Endodermal cell (in vitro differentiated cells): Measurements from ENCODE around the gene PHLDB2. TPM values are rescaled to one million over a fixed set of nuclear protein-coding genes. Genes with fewer than 3 reads are reported as not detected.

Experiments used
- DNase-seq: peaks from one replicate; pipeline ENCODE4 v3.0.0-alpha.2; 2017
- H3K27ac ChIP-seq: 2 replicates; pipeline ENCODE4 v1.5.1; 2013; ENCODE audit warnings: mild to moderate bottlenecking, low read depth, low read length, moderate library complexity
- H3K27me3 ChIP-seq: 2 replicates; pipeline ENCODE4 v1.6.1; 2013; ENCODE audit warnings: mild to moderate bottlenecking, low read length, moderate library complexity; ENCODE audit not compliant: insufficient read depth, control insufficient read depth, poor library complexity, severe bottlenecking
- H3K36me3 ChIP-seq: 2 replicates; pipeline ENCODE4 v1.7.0; 2013; ENCODE audit warnings: mild to moderate bottlenecking, low read length, moderate library complexity; ENCODE audit not compliant: control insufficient read depth, insufficient read depth
- H3K4me1 ChIP-seq: one replicate; pipeline ENCODE4 v1.7.0; 2013; ENCODE audit warnings: low read length; ENCODE audit not compliant: control insufficient read depth, insufficient read depth
- H3K4me3 ChIP-seq: 2 replicates; pipeline ENCODE4 v1.5.1; 2013; ENCODE audit warnings: mild to moderate bottlenecking, low read length, moderate library complexity
- H3K9ac ChIP-seq: 2 replicates; pipeline ENCODE4 v1.6.1; 2013; ENCODE audit warnings: mild to moderate bottlenecking, low read length, moderate library complexity; ENCODE audit not compliant: poor library complexity, severe bottlenecking; ENCODE audit errors: extremely low read depth
- H3K9me3 ChIP-seq: 2 replicates; pipeline ENCODE4 v1.6.1; 2013; ENCODE audit warnings: mild to moderate bottlenecking, low read length, moderate library complexity; ENCODE audit not compliant: control insufficient read depth
- H3K27ac Mint-ChIP-seq: 2 replicates; pipeline ENCODE4 v1.8.0; 2020; ENCODE audit warnings: mixed read lengths
- H3K27me3 Mint-ChIP-seq: 2 replicates; pipeline ENCODE4 v1.8.0; 2021; ENCODE audit warnings: mild to moderate bottlenecking, mixed read lengths; ENCODE audit not compliant: insufficient read depth
- H3K36me3 Mint-ChIP-seq: 2 replicates; pipeline ENCODE4 v1.8.0; 2020; ENCODE audit warnings: low read depth, mixed read lengths
- H3K4me1 Mint-ChIP-seq: 2 replicates; pipeline ENCODE4 v1.8.0; 2020; ENCODE audit warnings: mixed read lengths
- H3K4me3 Mint-ChIP-seq: 2 replicates; pipeline ENCODE4 v1.8.0; 2020; ENCODE audit warnings: mild to moderate bottlenecking, moderate library complexity, mixed read lengths
- H3K9me3 Mint-ChIP-seq: 2 replicates; pipeline ENCODE4 v1.8.0; 2020; ENCODE audit warnings: mild to moderate bottlenecking, mixed read lengths
- WGBS, 2 experiments: methylation state at CpG; one replicate each; pipeline versions ENCODE4 v1.1.5 to v1.1.7; 2013; ENCODE audit warnings: missing lambda C conversion rate in 2 of 2, mixed read lengths in 1 of 2; ENCODE audit not compliant: insufficient coverage in 1 of 2, insufficient read length in 1 of 2; 5-methylcytosine and 5-hydroxymethylcytosine counted together
- total RNA-seq, 2 donors: library from RNA; stranded (reverse); fragmentation: NEBNext Ultra II Directional in 1 of 2; extraction: Animal tissue kit (Norgen Biotek cat#: 25700) in 1 of 2; gene quantifications; 2 replicates in 1 of 2; 3 replicates in 1 of 2; pipeline ENCODE4 v1.2.1, GENCODE V29; 2021
- TF ChIP-seq, protein P1 (sequence below): fragments of 200-600 bp; sonication (generic); conservative IDR thresholded peaks from 2 replicates; pipeline ENCODE4 v1.5.0; 2021; ENCODE audit warnings: antibody characterized with exemption, mild to moderate bottlenecking

The PHLDB2 gene
- total RNA-seq, 2 donors from 2014 or later: 59.5 to 67.4 TPM

DNA sequence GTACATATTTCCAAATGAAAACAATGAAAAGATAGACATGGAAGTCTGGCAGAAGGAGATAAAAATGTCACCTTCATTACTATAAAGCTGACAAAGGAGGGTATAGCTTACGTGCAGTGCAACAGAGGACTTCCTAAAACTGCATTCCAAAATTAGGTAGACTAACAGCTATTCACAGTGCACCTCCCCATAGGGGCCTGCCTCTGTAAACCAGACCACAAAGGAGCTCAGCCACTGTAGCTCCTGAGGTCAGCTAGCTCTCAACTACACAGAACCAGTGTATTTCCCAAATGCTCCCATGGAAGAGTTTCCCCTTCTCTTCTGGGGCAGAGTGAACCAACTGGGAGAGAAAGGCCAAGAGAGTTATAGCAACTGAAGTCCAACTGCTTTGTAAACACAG, 31.2 kb upstream of the PHLDB2 start:
- Mint-ChIP-seq H3K27ac (no peak overlapping the region), H3K36me3 (peaks cover 2% of the 10 kb centered on the region), H3K4me3 (no peak overlapping the region), H3K27me3 (no peaks in the 10 kb centered on the region), H3K9me3 (no peaks in the 10 kb centered on the region), H3K4me1 (peaks cover 15% of the 10 kb centered on the region)
- Histone ChIP-seq H3K4me3 (no peak overlapping the region), H3K9ac (no peak overlapping the region), H3K27me3 (no peaks in the 10 kb centered on the region), H3K4me1 (no peaks in the 10 kb centered on the region), H3K9me3 (no peaks in the 10 kb centered on the region), H3K27ac (no peak overlapping the region), H3K36me3 (no peaks in the 10 kb centered on the region)
- WGBS, 2 experiments: 93% methylated on average over 1 of the region's 1 CpG; no CpG with 5 or more reads in 1 of the 2 experiments
- TF ChIP-seq, protein P1, sequence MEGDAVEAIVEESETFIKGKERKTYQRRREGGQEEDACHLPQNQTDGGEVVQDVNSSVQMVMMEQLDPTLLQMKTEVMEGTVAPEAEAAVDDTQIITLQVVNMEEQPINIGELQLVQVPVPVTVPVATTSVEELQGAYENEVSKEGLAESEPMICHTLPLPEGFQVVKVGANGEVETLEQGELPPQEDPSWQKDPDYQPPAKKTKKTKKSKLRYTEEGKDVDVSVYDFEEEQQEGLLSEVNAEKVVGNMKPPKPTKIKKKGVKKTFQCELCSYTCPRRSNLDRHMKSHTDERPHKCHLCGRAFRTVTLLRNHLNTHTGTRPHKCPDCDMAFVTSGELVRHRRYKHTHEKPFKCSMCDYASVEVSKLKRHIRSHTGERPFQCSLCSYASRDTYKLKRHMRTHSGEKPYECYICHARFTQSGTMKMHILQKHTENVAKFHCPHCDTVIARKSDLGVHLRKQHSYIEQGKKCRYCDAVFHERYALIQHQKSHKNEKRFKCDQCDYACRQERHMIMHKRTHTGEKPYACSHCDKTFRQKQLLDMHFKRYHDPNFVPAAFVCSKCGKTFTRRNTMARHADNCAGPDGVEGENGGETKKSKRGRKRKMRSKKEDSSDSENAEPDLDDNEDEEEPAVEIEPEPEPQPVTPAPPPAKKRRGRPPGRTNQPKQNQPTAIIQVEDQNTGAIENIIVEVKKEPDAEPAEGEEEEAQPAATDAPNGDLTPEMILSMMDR: no peak
- DNase-seq: no peak

DNA sequence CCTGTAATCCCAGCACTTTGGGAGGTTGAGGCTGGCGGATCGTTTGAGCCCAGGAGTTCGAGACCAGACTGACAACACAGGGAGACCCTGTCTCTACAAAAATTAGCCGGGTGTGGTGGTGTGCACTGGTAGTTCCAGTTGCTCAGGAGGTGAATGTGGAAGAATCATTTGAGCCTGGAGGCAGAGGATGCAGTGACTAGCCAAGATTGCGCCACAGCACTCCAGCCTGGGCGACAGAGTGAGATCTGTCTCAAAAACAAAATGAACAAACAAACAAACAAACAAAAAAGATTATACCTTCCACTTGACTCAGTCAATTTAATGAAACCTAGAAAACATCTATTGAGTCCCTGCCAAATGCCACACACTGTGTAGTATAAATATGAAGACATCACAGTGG, 30.5 kb upstream of the PHLDB2 start:
- WGBS, 2 experiments: 80 to 91% methylated on average over 4 to 6 of the region's 6 CpGs
- Histone ChIP-seq H3K36me3 (no peaks in the 10 kb centered on the region), H3K27ac (no peak overlapping the region), H3K4me1 (no peaks in the 10 kb centered on the region), H3K27me3 (no peaks in the 10 kb centered on the region), H3K9me3 (no peaks in the 10 kb centered on the region), H3K9ac (no peak overlapping the region), H3K4me3 (no peak overlapping the region)
- TF ChIP-seq, protein P1: no peak
- H3K27me3 Mint-ChIP-seq: no peaks in the 10 kb centered on the region
- DNase-seq: no peak
- H3K4me1 Mint-ChIP-seq: peaks cover 12% of the 10 kb centered on the region
- H3K27ac Mint-ChIP-seq: no peak overlapping the region
- H3K36me3 Mint-ChIP-seq: no peaks in the 10 kb centered on the region
- H3K4me3 Mint-ChIP-seq: no peak overlapping the region
- no peaks in the 10 kb centered on the region for H3K9me3 Mint-ChIP-seq

DNA sequence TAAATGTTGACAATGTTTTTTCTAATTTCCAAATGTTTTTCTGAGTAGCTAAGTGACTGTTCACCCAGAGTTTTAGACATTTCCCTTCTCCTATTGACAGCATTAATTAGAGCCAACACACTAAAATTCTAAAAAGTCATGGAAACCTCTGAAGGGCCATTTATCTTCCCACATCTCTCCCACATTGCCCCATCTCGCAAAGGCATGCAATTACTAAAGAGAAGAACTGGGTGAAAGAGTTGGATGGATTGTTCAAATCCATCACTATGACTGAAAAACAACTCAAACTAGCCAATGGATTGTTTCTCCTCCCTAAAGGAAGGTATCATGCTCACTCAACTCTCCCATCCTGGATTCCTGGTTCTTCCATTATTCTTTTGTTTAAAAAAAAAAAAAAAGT, 30.0 kb upstream of the PHLDB2 start:
- Mint-ChIP-seq H3K4me3 (no peak overlapping the region), H3K36me3 (no peaks in the 10 kb centered on the region), H3K4me1 (peaks cover 12% of the 10 kb centered on the region), H3K27ac (no peak overlapping the region), H3K27me3 (no peaks in the 10 kb centered on the region), H3K9me3 (no peaks in the 10 kb centered on the region)
- Histone ChIP-seq H3K27ac (no peak overlapping the region), H3K9ac (no peak overlapping the region), H3K4me1 (no peaks in the 10 kb centered on the region), H3K27me3 (no peaks in the 10 kb centered on the region), H3K36me3 (no peaks in the 10 kb centered on the region), H3K4me3 (no peak overlapping the region), H3K9me3 (no peaks in the 10 kb centered on the region)
- TF ChIP-seq, protein P1: no peak
- no peak for DNase-seq
- WGBS, 2 experiments: 100% methylated on average over 1 of the region's 1 CpG; no CpG with 5 or more reads in 1 of the 2 experiments
